Measurements from ENCODE around the gene HMGB3.
"Not testable (repeated sequence)": the region's sequence is repeated elsewhere in the genome, so short reads cannot be mapped to it uniquely, and the experiment has no call there.

The HMGB3 gene

DNA sequence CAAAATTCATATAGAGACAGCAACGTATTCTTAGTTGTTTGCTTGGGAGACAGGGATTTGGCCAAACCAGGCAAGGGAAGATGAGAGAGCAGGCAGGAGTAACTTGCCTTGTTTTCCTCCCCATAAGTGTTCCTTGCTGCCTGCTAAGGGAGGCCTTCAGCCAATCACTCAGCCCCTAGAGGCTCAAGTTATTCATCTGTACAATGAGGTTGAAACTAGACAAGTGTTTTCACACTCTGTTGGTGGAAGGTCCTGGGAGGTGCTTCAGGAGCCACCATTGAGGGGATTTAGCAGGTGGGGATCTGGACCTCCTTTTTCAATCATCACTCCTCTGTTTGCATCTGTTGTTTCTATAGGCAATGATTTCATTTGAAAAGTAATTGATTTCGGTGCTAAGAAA, 23.6 kb upstream of the HMGB3 start:
- CTCF ChIA-PET: no interaction called here
- POLR2A ChIA-PET (ENCODE audit: low non-redundant PET): no interaction called here
- no peak for DNase-seq (ENCODE audit: low spot score)
- TF ChIP-seq, protein P1, sequence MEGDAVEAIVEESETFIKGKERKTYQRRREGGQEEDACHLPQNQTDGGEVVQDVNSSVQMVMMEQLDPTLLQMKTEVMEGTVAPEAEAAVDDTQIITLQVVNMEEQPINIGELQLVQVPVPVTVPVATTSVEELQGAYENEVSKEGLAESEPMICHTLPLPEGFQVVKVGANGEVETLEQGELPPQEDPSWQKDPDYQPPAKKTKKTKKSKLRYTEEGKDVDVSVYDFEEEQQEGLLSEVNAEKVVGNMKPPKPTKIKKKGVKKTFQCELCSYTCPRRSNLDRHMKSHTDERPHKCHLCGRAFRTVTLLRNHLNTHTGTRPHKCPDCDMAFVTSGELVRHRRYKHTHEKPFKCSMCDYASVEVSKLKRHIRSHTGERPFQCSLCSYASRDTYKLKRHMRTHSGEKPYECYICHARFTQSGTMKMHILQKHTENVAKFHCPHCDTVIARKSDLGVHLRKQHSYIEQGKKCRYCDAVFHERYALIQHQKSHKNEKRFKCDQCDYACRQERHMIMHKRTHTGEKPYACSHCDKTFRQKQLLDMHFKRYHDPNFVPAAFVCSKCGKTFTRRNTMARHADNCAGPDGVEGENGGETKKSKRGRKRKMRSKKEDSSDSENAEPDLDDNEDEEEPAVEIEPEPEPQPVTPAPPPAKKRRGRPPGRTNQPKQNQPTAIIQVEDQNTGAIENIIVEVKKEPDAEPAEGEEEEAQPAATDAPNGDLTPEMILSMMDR (conservative IDR thresholded peaks at IDR 0.05; ENCODE audit: low read depth): no peak
- no peak overlapping the region for H3K27ac ChIP-seq

- CTCF ChIA-PET: no interaction called here
- TF ChIP-seq, protein P1 (conservative IDR thresholded peaks at IDR 0.05; ENCODE audit: low read depth): no peak
Measured at GRCh38 chrX:150961631-150962030, 21.5 kb upstream of the HMGB3 start.

GRCh38 chrX:150964416-150964815, 18.7 kb upstream of the HMGB3 start:
- not testable (repeated sequence) for DNase-seq (ENCODE audit: low spot score); H3K27ac ChIP-seq
- ChIA-PET POLR2A (ENCODE audit: low non-redundant PET) (interaction anchor here (0.6 kb wide), 1 partner anchor 67 kb away, joined by 11 read pairs; no protein-coding TSS in a partner anchor), CTCF (interaction anchor here (0.9 kb wide), 1 partner anchor 118 kb away, joined by 5 read pairs; no protein-coding TSS in a partner anchor)

More at GRCh38 chrX:150961631-150962030, 21.5 kb upstream of the HMGB3 start:
- POLR2A ChIA-PET (ENCODE audit: low non-redundant PET): no interaction called here
- no peak for DNase-seq (ENCODE audit: low spot score)
- no peak overlapping the region for H3K27ac ChIP-seq

GRCh38 chrX:150966235-150966634, 16.9 kb upstream of the HMGB3 start:
- no peak for DNase-seq (ENCODE audit: low spot score)
- TF ChIP-seq, protein P1 (conservative IDR thresholded peaks at IDR 0.05; ENCODE audit: low read depth): no peak
- H3K27ac ChIP-seq: no peak overlapping the region
- ChIA-PET CTCF (no interaction called here), POLR2A (ENCODE audit: low non-redundant PET) (no interaction called here)

DNA sequence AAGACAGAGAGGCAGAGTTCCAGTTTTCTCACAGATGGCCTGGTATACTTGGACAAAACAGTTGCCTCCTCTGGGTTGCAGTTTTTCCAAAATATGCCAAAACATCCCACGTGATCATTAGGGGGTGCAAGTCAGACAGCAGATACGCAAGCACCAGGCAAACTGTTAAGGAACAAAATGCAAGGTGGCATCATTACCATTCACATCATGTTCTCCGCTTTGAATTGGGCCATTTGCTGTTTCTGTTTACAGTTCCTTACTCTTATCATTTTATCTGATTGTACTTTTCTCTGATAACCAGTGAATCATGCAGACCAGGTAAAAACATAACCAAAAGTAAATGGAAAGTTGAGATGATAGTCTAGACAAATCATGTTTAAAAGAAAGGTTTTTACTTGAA, 16.4 kb upstream of the HMGB3 start:
- no peak overlapping the region for H3K27ac ChIP-seq

DNA sequence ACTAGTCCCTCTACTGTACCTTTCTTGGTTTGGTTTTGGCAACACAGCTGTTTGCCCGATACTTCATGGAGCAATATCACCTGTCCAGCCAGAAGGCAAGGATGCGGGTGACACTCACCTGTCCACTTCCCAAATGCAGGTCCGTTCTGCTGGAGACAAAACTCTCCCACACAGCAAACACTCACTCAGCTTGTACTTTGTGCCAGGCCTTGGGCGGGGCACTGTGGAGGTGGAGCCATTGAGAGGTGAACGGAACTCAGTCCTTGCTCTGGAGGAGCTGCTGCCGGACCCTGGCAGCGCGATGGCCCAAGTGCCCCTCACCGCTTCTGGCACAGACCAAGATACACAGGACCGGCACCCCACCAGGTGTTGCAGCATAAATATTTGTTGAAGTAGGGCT, 15.3 kb upstream of the HMGB3 start:
- no peak overlapping the region for H3K27ac ChIP-seq
- POLR2A ChIA-PET (ENCODE audit: low non-redundant PET): no interaction called here
- CTCF ChIA-PET: no interaction called here
- DNase-seq (ENCODE audit: low spot score): no peak
- TF ChIP-seq, protein P1 (conservative IDR thresholded peaks at IDR 0.05; ENCODE audit: low read depth): no peak

More for the DNA sequence above, 16.4 kb upstream of the HMGB3 start:
- CTCF ChIA-PET: no interaction called here
- no peak for DNase-seq (ENCODE audit: low spot score)
- TF ChIP-seq, protein P1 (conservative IDR thresholded peaks at IDR 0.05; ENCODE audit: low read depth): no peak
- POLR2A ChIA-PET (ENCODE audit: low non-redundant PET): no interaction called here

GRCh38 chrX:150968862-150969720, 14.0 kb upstream of the HMGB3 start:
- CTCF ChIA-PET: no interaction called here
- TF ChIP-seq, protein P1 (conservative IDR thresholded peaks at IDR 0.05; ENCODE audit: low read depth): no peak
- POLR2A ChIA-PET (ENCODE audit: low non-redundant PET): no interaction called here
- no peak overlapping the region for H3K27ac ChIP-seq
- DNase-seq (ENCODE audit: low spot score): no peak
